Adrenal gland (tissue), 19 donors: ENCODE data around the gene USF3. TPM values are rescaled to one million over a fixed set of nuclear protein-coding genes. Genes with fewer than 3 reads are reported as not detected.
A peak's percentile ranks its signal among the peaks of the same experiment; 100 is the strongest.

Experiments used
- DNase-seq, 7 donors: peaks; one replicate each; pipeline ENCODE4 v3.0.0-alpha.2; 2019 to 2020
- H3K27ac ChIP-seq, 5 donors: fragments of 200-600 bp; sonication (generic) in 4 of 5; 1 replicate in 3 of 5; 2 replicates in 2 of 5; pipeline versions ENCODE4 v1.5.1 to v1.8.0; 2016 to 2020; ENCODE audit warnings: mild to moderate bottlenecking in 1 of 5
- H3K27me3 ChIP-seq: fragments of 200-600 bp; 2 replicates; pipeline ENCODE4 v1.8.0; 2021
- H3K36me3 ChIP-seq, 2 donors: fragments of 200-600 bp; replicated peaks in 1 of 2; 1 replicate in 1 of 2; 2 replicates in 1 of 2; pipeline versions ENCODE4 v1.5.1 to v1.8.0; 2018 to 2022
- H3K4me1 ChIP-seq, 2 donors: fragments of 200-600 bp; replicated peaks in 1 of 2; 1 replicate in 1 of 2; 2 replicates in 1 of 2; pipeline versions ENCODE4 v1.5.1 to v1.8.0; 2018 to 2021
- H3K4me3 ChIP-seq, 4 donors: fragments of 200-600 bp; sonication (generic) in 3 of 4; one replicate each; pipeline ENCODE4 v1.5.1; 2016 to 2018
- H3K9me3 ChIP-seq, 3 donors: fragments of 200-600 bp; sonication (generic) in 1 of 3; replicated peaks in 1 of 3; 1 replicate in 2 of 3; 2 replicates in 1 of 3; pipeline versions ENCODE4 v1.5.1 to v1.8.0; 2016 to 2021
- CTCF ChIP-seq, 6 experiments: fragments of 450-650 bp in 4 of 6; fragments of 200-600 bp in 2 of 6; sonication (generic) in 1 of 6; IDR thresholded peaks; 1 replicate in 5 of 6; 2 replicates in 1 of 6; pipeline versions ENCODE4 v1.5.1 to v1.8.0; 2016 to 2021; ENCODE audit warnings: antibody characterized with exemption in 6 of 6, mild to moderate bottlenecking in 2 of 6, moderate library complexity in 1 of 6
- POLR2A ChIP-seq, 2 donors: fragments of 450-650 bp; IDR thresholded peaks; one replicate each; pipeline ENCODE4 v1.6.1; 2017; ENCODE audit warnings: antibody characterized with exemption in 2 of 2, mild to moderate bottlenecking in 2 of 2, moderate library complexity in 1 of 2
- WGBS, 4 donors: extraction: QIAGEN DNeasy Blood & Tissue Kit in 2 of 4; methylation state at CpG; one replicate each; pipeline versions ENCODE4 v1.1.5 to v1.1.7; 2013 to 2017; 5-methylcytosine and 5-hydroxymethylcytosine counted together
- intact Hi-C, 2 donors: fragments of 100-400 bp; cut with DNase I; formaldehyde crosslinking; loops; one replicate each; pipeline versions ENCODE4 v1.14.1 to v1.15.0; 2022 to 2023
- long read RNA-seq, 10 donors: library from polyadenylated mRNA in 3 of 10; unstranded in 2 of 10; stranded (forward) in 1 of 10; transcript quantifications; one replicate each; pipeline ENCODE4 v2.0.0 and lab custom pipeline, GENCODE V29; 2021 to 2026
- polyA plus RNA-seq, 3 donors: library from polyadenylated mRNA; stranded (reverse); fragments of 200-250 nt in 2 of 3; fragments of 350-450 nt in 1 of 3; fragmentation: Illumina TruSeq in 1 of 3; extraction: RNeasy Lipid Tissue Mini Kit (QIAGEN cat#74804) in 1 of 3; gene quantifications; one replicate each; pipeline ENCODE4 v1.2.3, GENCODE V29; 2013 to 2014
- total RNA-seq, 9 donors: library from RNA; depleted of rRNA in 4 of 9; stranded (reverse); fragments of >200 nt in 4 of 9; fragments of 120-200 nt in 1 of 9; fragmentation: NEBNext Ultra II Directional in 1 of 9; extraction: Animal tissue kit (Norgen Biotek cat#: 25700) in 1 of 9; gene quantifications; one replicate each; pipeline versions ENCODE4 v1.1.0 to v1.2.4, GENCODE V29; 2013 to 2023
- donor health status: healthy with polysubstance abuse.
- donor health status: Bipolar disorder and iron deficiency.
- donor health status: DM: yes; HTN: yes; CAD: no.
- donor health status: DM: no; HTN: no; CAD: no.
- donor health status: DM: no; HTN: no; CAD: no.
- donor health status: DM: yes; HTN: yes; CAD: no.

The USF3 gene
- total RNA-seq = 10 to 100 TPM; 13.4 to 22.4 (median 15.9) TPM
- 1 to 10 TPM; 3.9 to 8.2 (median 4.5) TPM for polyA plus RNA-seq
- long read RNA-seq, donor 1, full-length matches to known transcripts = 1 of 1 reads
- long read RNA-seq, donor 1, partial matches to known transcripts = 0 of 1 reads
- long read RNA-seq, donor 1, other reads (novel, unspliced or antisense) = 0 of 1 reads
- long read RNA-seq, donor 2, full-length matches to known transcripts = 1 of 1 reads
- long read RNA-seq, donor 2, partial matches to known transcripts = 0 of 1 reads
- long read RNA-seq, donor 2, other reads (novel, unspliced or antisense) = 0 of 1 reads
- long read RNA-seq, donor 3 = 0 reads
- long read RNA-seq, donor 4, partial matches to known transcripts = 0 of 3 reads
- long read RNA-seq, donor 4, other reads (novel, unspliced or antisense) = 3 of 3 reads
- long read RNA-seq, donor 5, full-length matches to known transcripts = 1 of 3 reads
- long read RNA-seq, donor 5, partial matches to known transcripts = 0 of 3 reads
- long read RNA-seq, donor 5, other reads (novel, unspliced or antisense) = 2 of 3 reads
- long read RNA-seq, donor 6 = 0 reads
- long read RNA-seq, donor 7, full-length matches to known transcripts = 1 of 1 reads
- long read RNA-seq, donor 7, partial matches to known transcripts = 0 of 1 reads
- long read RNA-seq, donor 7, other reads (novel, unspliced or antisense) = 0 of 1 reads
- long read RNA-seq, donor 8, full-length matches to known transcripts = 1 of 1 reads
- long read RNA-seq, donor 8, partial matches to known transcripts = 0 of 1 reads
- long read RNA-seq, donor 8, other reads (novel, unspliced or antisense) = 0 of 1 reads
- long read RNA-seq, donor 9, full-length matches to known transcripts = 1 of 1 reads
- long read RNA-seq, donor 9, partial matches to known transcripts = 0 of 1 reads
- long read RNA-seq, donor 9, other reads (novel, unspliced or antisense) = 0 of 1 reads
- long read RNA-seq, donor 10, full-length matches to known transcripts = 2 of 2 reads
- long read RNA-seq, donor 10, partial matches to known transcripts = 0 of 2 reads
- long read RNA-seq, donor 10, other reads (novel, unspliced or antisense) = 0 of 2 reads

GRCh38 chr3:113695786-113696645 lies at the start of gene USF3:
TSS of gene USF3 (minus strand) at chr3:113696642. CDS start at chr3:113674878, 21,764 bp downstream.
- no peaks in the 10 kb centered on the region for H3K27me3 ChIP-seq
- WGBS, 4 donors = 0 to 3% (median 0%) methylated on average over 9 to 71 of the region's 75 CpGs
- no peaks in the 10 kb centered on the region for H3K9me3 ChIP-seq
- peaks cover 7 to 39% of the 10 kb centered on the region in 2 donors for H3K4me1 ChIP-seq
- peak within 1 kb of the TSS; percentile 53 to 99 (median 96) for H3K27ac ChIP-seq
- peak within 1 kb of the TSS; percentile 12 to 98 (median 61) for H3K4me3 ChIP-seq
- DNase-seq = peak; percentile 63 to 84 (median 75)
- intact Hi-C loops = no loop called here
- peak in 1 of 6 experiments; percentile 48 for TF ChIP-seq CTCF (IDR thresholded peaks at IDR 0.05)
- TF ChIP-seq POLR2A (IDR thresholded peaks at IDR 0.05) = peak; percentile 46 to 71
- no peaks in the 10 kb centered on the region for H3K36me3 ChIP-seq

GRCh38 chr3:113745756-113746547 lies 49.5 kb upstream of the USF3 start, which contains the start of gene NAA50:
TSS of gene NAA50 (minus strand) at chr3:113746249. CDS start at chr3:113745949, 300 bp downstream.
- peak; percentile 94 to 98 (median 96) for DNase-seq
- intact Hi-C loops = no loop called here
- Histone ChIP-seq H3K4me3 (peak within 1 kb of the TSS; percentile 69 to 96 (median 91)), H3K27me3 (no peaks in the 10 kb centered on the region), H3K36me3 (no peaks in the 10 kb centered on the region), H3K27ac (peak within 1 kb of the TSS; percentile 97 to 100 (median 98)), H3K9me3 (no peaks in the 10 kb centered on the region), H3K4me1 (peaks cover 12 to 61% of the 10 kb centered on the region in 2 donors)
- TF ChIP-seq CTCF (IDR thresholded peaks at IDR 0.05) (peak in 4 of 6 experiments; percentile 11 to 41 (median 19)), POLR2A (IDR thresholded peaks at IDR 0.05) (peak; percentile 64 to 89)
- WGBS, 4 donors = 0 to 1% (median 1%) methylated on average over 26 to 72 of the region's 72 CpGs

GRCh38 chr3:113744941-113745755 lies 48.7 kb upstream of the USF3 start:
- H3K27ac ChIP-seq = peak overlapping the region; percentile 97 to 100 (median 98)
- no peaks in the 10 kb centered on the region for H3K36me3 ChIP-seq
- intact Hi-C loops = no loop called here
- no peaks in the 10 kb centered on the region for H3K9me3 ChIP-seq
- TF ChIP-seq CTCF (IDR thresholded peaks at IDR 0.05) (peak; percentile 13 to 87 (median 60)), POLR2A (IDR thresholded peaks at IDR 0.05) (peak in 1 of 2 donors; percentile 62)
- peak; percentile 78 to 90 (median 82) for DNase-seq
- H3K4me1 ChIP-seq = peaks cover 12 to 63% of the 10 kb centered on the region in 2 donors
- WGBS, 4 donors = 0 to 1% (median 1%) methylated on average over 20 to 35 of the region's 35 CpGs
- no peaks in the 10 kb centered on the region for H3K27me3 ChIP-seq
- H3K4me3 ChIP-seq = peak overlapping the region; percentile 69 to 92 (median 90)
